Mucosa of stomach (tissue), 1 donor: ENCODE results near the gene KIF5A.

Experiments used
- H3K27me3 ChIP-seq: one replicate; pipeline ENCODE4 v1.7.0; 2013; ENCODE audit warnings: mild to moderate bottlenecking, low read length; ENCODE audit not compliant: control insufficient read depth, insufficient read depth
- H3K36me3 ChIP-seq: one replicate; pipeline ENCODE4 v1.7.0; 2013; ENCODE audit warnings: low read length; ENCODE audit not compliant: control insufficient read depth, insufficient read depth
- H3K4me1 ChIP-seq: one replicate; pipeline ENCODE4 v1.7.0; 2013; ENCODE audit warnings: mild to moderate bottlenecking, low read length; ENCODE audit not compliant: control insufficient read depth, insufficient read depth
- H3K4me3 ChIP-seq: one replicate; pipeline ENCODE4 v1.7.0; 2013; ENCODE audit warnings: low read length
- H3K9ac ChIP-seq: one replicate; pipeline ENCODE4 v1.7.0; 2013; ENCODE audit warnings: mild to moderate bottlenecking, low read length, moderate library complexity
- H3K9me3 ChIP-seq: one replicate; pipeline ENCODE4 v1.7.0; 2013; ENCODE audit warnings: mild to moderate bottlenecking, low read length, moderate library complexity; ENCODE audit not compliant: control insufficient read depth
- donor health status: Pancreatic carcinoma.

Gene KIF5A

GRCh38 chr12:57632073-57632957 lies 82.5 kb downstream of the KIF5A start:
- Histone ChIP-seq H3K4me1 (peaks cover 17% of the 10 kb centered on the region), H3K9ac (no peak overlapping the region), H3K27me3 (peaks cover 68% of the 10 kb centered on the region), H3K9me3 (no peaks in the 10 kb centered on the region), H3K4me3 (no peak overlapping the region), H3K36me3 (no peaks in the 10 kb centered on the region)

GRCh38 chr12:57632958-57633840 lies 83.4 kb downstream of the KIF5A start, which contains the start of gene B4GALNT1:
Gene B4GALNT1 (minus strand): TSS chr12:57633201. CDS start chr12:57632132, 1,069 bp downstream.
- Histone ChIP-seq H3K36me3 (no peaks in the 10 kb centered on the region), H3K9me3 (no peaks in the 10 kb centered on the region), H3K4me1 (peaks cover 12% of the 10 kb centered on the region), H3K4me3 (no peak within 1 kb of the TSS), H3K9ac (no peak within 1 kb of the TSS), H3K27me3 (peaks cover 60% of the 10 kb centered on the region)
